Esophagus squamous epithelium (tissue), 4 donors: ENCODE measurements around the gene DAG1.

Source experiments
- CTCF ChIP-seq, 6 experiments: fragments of 450-650 bp in 4 of 6; fragments of 200-600 bp in 2 of 6; sonication (generic) in 2 of 6; IDR thresholded peaks; one replicate each; pipeline ENCODE4 v1.5.1; 2016 to 2019; ENCODE audit warnings: antibody characterized with exemption in 6 of 6, mild to moderate bottlenecking in 4 of 6, moderate library complexity in 4 of 6
- POLR2A ChIP-seq, 4 donors: fragments of 450-650 bp; IDR thresholded peaks; one replicate each; pipeline ENCODE4 v1.6.1; 2017; ENCODE audit warnings: antibody characterized with exemption in 4 of 4, mild to moderate bottlenecking in 4 of 4, moderate library complexity in 3 of 4

- TF ChIP-seq CTCF (IDR thresholded peaks at IDR 0.05): no peak
- no peak for TF ChIP-seq POLR2A (IDR thresholded peaks at IDR 0.05)
Measured at GRCh38 chr3:49533786-49534519, 63.9 kb downstream of the DAG1 start.
